B cell (primary cell): Measurements from ENCODE around the gene BBOX1. TPM values are rescaled to one million over a fixed set of nuclear protein-coding genes. Genes with fewer than 3 reads are reported as not detected.

Experiments
- ATAC-seq: fragments of 200-7000 bp; cut with Tn5 transposase; one replicate; pipeline ENCODE4 v1.10.0; 2021; ENCODE audit warnings: low read depth, mild to moderate bottlenecking, moderate number of reproducible peaks, moderate library complexity
- CTCF ChIA-PET: fragments of 350-600 bp; sonication (Branson Sonifier 250); formaldehyde crosslinking; loops from one replicate; lab custom pipeline; 2021; ENCODE audit warnings: antibody characterized with exemption, inconsistent platforms; lab: Charles Lee
- POLR2A ChIA-PET: fragments of 350-600 bp; sonication (Branson Sonifier 250); formaldehyde crosslinking; loops from one replicate; lab custom pipeline; 2021; ENCODE audit warnings: antibody characterized with exemption; lab: Charles Lee
- DNase-seq: peaks from one replicate; pipeline ENCODE4 v3.0.0; 2013
- H2AFZ ChIP-seq: 2 replicates; pipeline ENCODE4 v1.6.1; 2012; ENCODE audit warnings: mild to moderate bottlenecking, low read depth, low read length; ENCODE audit not compliant: insufficient read depth, poor library complexity, severe bottlenecking
- H3K27ac ChIP-seq, 2 donors: 1 replicate in 1 of 2; 2 replicates in 1 of 2; pipeline ENCODE4 v1.5.1; 2012 to 2013; ENCODE audit warnings: low read length in 2 of 2, mild to moderate bottlenecking in 2 of 2, moderate library complexity in 1 of 2
- H3K27me3 ChIP-seq, 4 experiments: fragments of 200-600 bp in 1 of 4; sonication (generic) in 1 of 4; replicated peaks in 1 of 4; 1 replicate in 2 of 4; 2 replicates in 2 of 4; pipeline versions ENCODE4 v1.6.1 to v1.7.0; 2013 to 2016; ENCODE audit warnings: low read length in 3 of 4, mild to moderate bottlenecking in 2 of 4, mixed read lengths in 1 of 4, moderate library complexity in 1 of 4; ENCODE audit not compliant: insufficient read depth in 4 of 4, control insufficient read depth in 3 of 4; ENCODE audit errors: control extremely low read depth in 1 of 4
- H3K36me3 ChIP-seq, 2 experiments: replicated peaks in 1 of 2; 1 replicate in 1 of 2; 2 replicates in 1 of 2; pipeline versions ENCODE4 v1.6.1 to v1.7.1; 2013; ENCODE audit warnings: low read length in 1 of 2; ENCODE audit not compliant: insufficient read depth in 2 of 2, control insufficient read depth in 1 of 2; ENCODE audit errors: control extremely low read depth in 1 of 2, extremely low read depth in 1 of 2
- H3K4me1 ChIP-seq, 2 donors: fragments of 200-600 bp in 1 of 2; sonication (generic) in 1 of 2; 1 replicate in 1 of 2; 2 replicates in 1 of 2; pipeline versions ENCODE4 v1.5.1 to v1.6.1; 2013 to 2017; ENCODE audit warnings: low read length in 2 of 2; ENCODE audit not compliant: control insufficient read depth in 2 of 2, insufficient read depth in 2 of 2
- H3K4me2 ChIP-seq: replicated peaks from 2 replicates; pipeline ENCODE3; 2012; ENCODE audit warnings: mild to moderate bottlenecking, low read depth, low read length; ENCODE audit not compliant: poor library complexity, severe bottlenecking
- H3K4me3 ChIP-seq, 5 experiments: fragments of 200-600 bp in 1 of 5; sonication (generic) in 1 of 5; 1 replicate in 3 of 5; 2 replicates in 2 of 5; pipeline versions ENCODE4 v1.5.1 to v1.7.0; 2011 to 2016; ENCODE audit warnings: low read length in 4 of 5, mild to moderate bottlenecking in 4 of 5, low read depth in 2 of 5, control low read depth in 1 of 5, moderate library complexity in 1 of 5; ENCODE audit not compliant: insufficient read depth in 1 of 5; ENCODE audit errors: control extremely low read depth in 1 of 5, extremely low read depth in 1 of 5
- H3K79me2 ChIP-seq: fragments of 200-600 bp; sonication (generic); one replicate; pipeline ENCODE4 v1.6.0; 2016; ENCODE audit warnings: low read length; ENCODE audit not compliant: control insufficient read depth, insufficient read depth
- H3K9ac ChIP-seq: fragments of 200-600 bp; sonication (generic); 2 replicates; pipeline ENCODE4 v1.6.1; 2017; ENCODE audit warnings: mild to moderate bottlenecking, low read length, moderate library complexity
- H3K9me3 ChIP-seq, 3 donors: one replicate each; pipeline versions ENCODE4 v1.6.1 to v1.7.1; 2013; ENCODE audit warnings: low read length in 2 of 3; ENCODE audit not compliant: control insufficient read depth in 2 of 3, insufficient read depth in 1 of 3; ENCODE audit errors: control extremely low read depth in 1 of 3
- H4K20me1 ChIP-seq: 2 replicates; pipeline ENCODE4 v1.6.0; 2012; ENCODE audit warnings: mild to moderate bottlenecking, low read length; ENCODE audit not compliant: insufficient read depth, control insufficient read depth, poor library complexity, severe bottlenecking
- H3K27ac Mint-ChIP-seq: one replicate; pipeline ENCODE4 v1.8.0; 2021; ENCODE audit warnings: mixed read lengths
- H3K27me3 Mint-ChIP-seq: one replicate; pipeline ENCODE4 v1.8.0; 2021; ENCODE audit warnings: mixed read lengths
- H3K4me1 Mint-ChIP-seq: one replicate; pipeline ENCODE4 v1.8.0; 2021; ENCODE audit warnings: mixed read lengths
- H3K4me3 Mint-ChIP-seq: one replicate; pipeline ENCODE4 v1.8.0; 2021; ENCODE audit warnings: mixed read lengths
- H3K9me3 Mint-ChIP-seq: one replicate; pipeline ENCODE4 v1.8.0; 2022; ENCODE audit warnings: mixed read lengths; ENCODE audit not compliant: insufficient read depth
- CTCF ChIP-seq: fragments of 200-600 bp; IDR thresholded peaks from one replicate; pipeline ENCODE4 v1.8.0; 2022; ENCODE audit warnings: antibody characterized with exemption, mild to moderate bottlenecking
- EZH2 ChIP-seq: IDR thresholded peaks from 2 replicates; pipeline ENCODE4 v1.6.1; 2012; ENCODE audit warnings: borderline replicate concordance, low read depth, mild to moderate bottlenecking, moderate library complexity, low read length; ENCODE audit not compliant: insufficient read depth, poor library complexity, severe bottlenecking
- WGBS: methylation state at CpG from one replicate; pipeline ENCODE4 v1.1.5; 2013; ENCODE audit warnings: missing lambda C conversion rate; ENCODE audit not compliant: insufficient coverage; 5-methylcytosine and 5-hydroxymethylcytosine counted together
- intact Hi-C: fragments of 100-400 bp; cut with micrococcal nuclease; formaldehyde crosslinking; loops from one replicate; pipeline ENCODE4 v1.10.0; 2022
- polyA plus RNA-seq: library from polyadenylated mRNA; depleted of rRNA; stranded (reverse); fragments of >200 nt; gene quantifications from 2 replicates; pipeline ENCODE4 v1.2.3, GENCODE V29; 2012
- total RNA-seq, 2 donors: library from RNA; stranded (reverse); fragments of 120-200 nt in 1 of 2; gene quantifications; 1 replicate in 1 of 2; 2 replicates in 1 of 2; pipeline versions ENCODE4 v1.2.3 to v1.2.4, GENCODE V29; 2013 to 2022

Gene BBOX1
- total and polyA plus RNA-seq, 2 donors (not counting 1 experiment from before 2014, with no cell fraction given): not detected

GRCh38 chr11:27060816-27061460 lies 20.3 kb downstream of the BBOX1 start:
- no peaks in the 10 kb centered on the region for H3K79me2 ChIP-seq
- H3K4me2 ChIP-seq: no peak overlapping the region
- H4K20me1 ChIP-seq: no peaks in the 10 kb centered on the region
- H3K9ac ChIP-seq: no peak overlapping the region
- CTCF ChIA-PET: no interaction called here
- POLR2A ChIA-PET: no interaction called here
- no peaks in the 10 kb centered on the region for H3K27me3 ChIP-seq
- no CpG with 5 or more reads among the region's 3 CpGs for WGBS
- no peak overlapping the region for H2AFZ ChIP-seq
- no peak overlapping the region for H3K4me3 ChIP-seq
- no peak overlapping the region for H3K4me3 Mint-ChIP-seq
- peaks cover 0 to 8% (median 0%) of the 10 kb centered on the region in 3 donors for H3K9me3 ChIP-seq
- no peak overlapping the region for H3K27ac Mint-ChIP-seq
- H3K4me1 ChIP-seq: no peaks in the 10 kb centered on the region
- H3K36me3 ChIP-seq: no peaks in the 10 kb centered on the region
- H3K27me3 Mint-ChIP-seq: no peaks in the 10 kb centered on the region
- ATAC-seq: no peak
- H3K4me1 Mint-ChIP-seq: no peaks in the 10 kb centered on the region
- intact Hi-C loops: no loop called here
- H3K9me3 Mint-ChIP-seq: peaks cover 3% of the 10 kb centered on the region
- H3K27ac ChIP-seq: no peak overlapping the region
- TF ChIP-seq CTCF (no peak), EZH2 (no peak)
- no peak for DNase-seq

- ChIA-PET CTCF (no interaction called here), POLR2A (no interaction called here)
- Histone ChIP-seq H2AFZ (no peak overlapping the region), H3K36me3 (no peaks in the 10 kb centered on the region), H3K79me2 (no peaks in the 10 kb centered on the region), H3K4me3 (no peak overlapping the region), H3K27me3 (no peaks in the 10 kb centered on the region), H3K4me1 (no peaks in the 10 kb centered on the region), H3K4me2 (no peak overlapping the region), H4K20me1 (no peaks in the 10 kb centered on the region), H3K27ac (no peak overlapping the region), H3K9ac (no peak overlapping the region), H3K9me3 (peaks cover 0 to 8% (median 0%) of the 10 kb centered on the region in 3 donors)
- no peak for ATAC-seq
- intact Hi-C loops: no loop called here
- H3K4me3 Mint-ChIP-seq: no peak overlapping the region
- TF ChIP-seq EZH2: no peak
- TF ChIP-seq CTCF: no peak
- H3K27ac Mint-ChIP-seq: no peak overlapping the region
- no CpG with 5 or more reads among the region's 2 CpGs for WGBS
- peaks cover 3% of the 10 kb centered on the region for H3K9me3 Mint-ChIP-seq
- DNase-seq: no peak
- no peaks in the 10 kb centered on the region for H3K4me1 Mint-ChIP-seq
- H3K27me3 Mint-ChIP-seq: no peaks in the 10 kb centered on the region
These were observed 20.8 kb downstream of the BBOX1 start for GRCh38 chr11:27061461-27061821.
